WTC11 (cell line): ENCODE measurements around the gene CTDP1.

ENCODE experiments used
- USF2 ChIP-seq: sonication (generic); formaldehyde crosslinking; IDR thresholded peaks from 2 replicates; pipeline ENCODE4 v1.8.1; 2023; ENCODE audit warnings: mild to moderate bottlenecking, missing genetic modification reagents, moderate library complexity
- TF ChIP-seq, protein P1 (sequence below): sonication (generic); formaldehyde crosslinking; IDR thresholded peaks from 2 replicates; pipeline ENCODE4 v1.8.1; 2023; ENCODE audit warnings: mild to moderate bottlenecking, moderate library complexity, missing genetic modification reagents
- TF ChIP-seq, protein P2 (sequence below): fragments of 200-600 bp; IDR thresholded peaks from 2 replicates; pipeline ENCODE4 v1.8.0; 2022; ENCODE audit warnings: antibody characterized with exemption
- TF ChIP-seq, protein P3 (sequence below): sonication (generic); formaldehyde crosslinking; IDR thresholded peaks from 2 replicates; pipeline ENCODE4 v1.8.1; 2023; ENCODE audit warnings: mild to moderate bottlenecking, missing genetic modification reagents, borderline replicate concordance

- TF ChIP-seq, protein P1, sequence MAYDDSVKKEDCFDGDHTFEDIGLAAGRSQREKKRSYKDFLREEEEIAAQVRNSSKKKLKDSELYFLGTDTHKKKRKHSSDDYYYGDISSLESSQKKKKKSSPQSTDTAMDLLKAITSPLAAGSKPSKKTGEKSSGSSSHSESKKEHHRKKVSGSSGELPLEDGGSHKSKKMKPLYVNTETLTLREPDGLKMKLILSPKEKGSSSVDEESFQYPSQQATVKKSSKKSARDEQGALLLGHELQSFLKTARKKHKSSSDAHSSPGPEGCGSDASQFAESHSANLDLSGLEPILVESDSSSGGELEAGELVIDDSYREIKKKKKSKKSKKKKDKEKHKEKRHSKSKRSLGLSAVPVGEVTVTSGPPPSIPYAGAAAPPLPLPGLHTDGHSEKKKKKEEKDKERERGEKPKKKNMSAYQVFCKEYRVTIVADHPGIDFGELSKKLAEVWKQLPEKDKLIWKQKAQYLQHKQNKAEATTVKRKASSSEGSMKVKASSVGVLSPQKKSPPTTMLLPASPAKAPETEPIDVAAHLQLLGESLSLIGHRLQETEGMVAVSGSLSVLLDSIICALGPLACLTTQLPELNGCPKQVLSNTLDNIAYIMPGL (CRISPR knock-in tag): no peak
- TF ChIP-seq USF2 (CRISPR knock-in tag): no peak
- TF ChIP-seq, protein P2, sequence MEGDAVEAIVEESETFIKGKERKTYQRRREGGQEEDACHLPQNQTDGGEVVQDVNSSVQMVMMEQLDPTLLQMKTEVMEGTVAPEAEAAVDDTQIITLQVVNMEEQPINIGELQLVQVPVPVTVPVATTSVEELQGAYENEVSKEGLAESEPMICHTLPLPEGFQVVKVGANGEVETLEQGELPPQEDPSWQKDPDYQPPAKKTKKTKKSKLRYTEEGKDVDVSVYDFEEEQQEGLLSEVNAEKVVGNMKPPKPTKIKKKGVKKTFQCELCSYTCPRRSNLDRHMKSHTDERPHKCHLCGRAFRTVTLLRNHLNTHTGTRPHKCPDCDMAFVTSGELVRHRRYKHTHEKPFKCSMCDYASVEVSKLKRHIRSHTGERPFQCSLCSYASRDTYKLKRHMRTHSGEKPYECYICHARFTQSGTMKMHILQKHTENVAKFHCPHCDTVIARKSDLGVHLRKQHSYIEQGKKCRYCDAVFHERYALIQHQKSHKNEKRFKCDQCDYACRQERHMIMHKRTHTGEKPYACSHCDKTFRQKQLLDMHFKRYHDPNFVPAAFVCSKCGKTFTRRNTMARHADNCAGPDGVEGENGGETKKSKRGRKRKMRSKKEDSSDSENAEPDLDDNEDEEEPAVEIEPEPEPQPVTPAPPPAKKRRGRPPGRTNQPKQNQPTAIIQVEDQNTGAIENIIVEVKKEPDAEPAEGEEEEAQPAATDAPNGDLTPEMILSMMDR: no peak
- TF ChIP-seq, protein P3, sequence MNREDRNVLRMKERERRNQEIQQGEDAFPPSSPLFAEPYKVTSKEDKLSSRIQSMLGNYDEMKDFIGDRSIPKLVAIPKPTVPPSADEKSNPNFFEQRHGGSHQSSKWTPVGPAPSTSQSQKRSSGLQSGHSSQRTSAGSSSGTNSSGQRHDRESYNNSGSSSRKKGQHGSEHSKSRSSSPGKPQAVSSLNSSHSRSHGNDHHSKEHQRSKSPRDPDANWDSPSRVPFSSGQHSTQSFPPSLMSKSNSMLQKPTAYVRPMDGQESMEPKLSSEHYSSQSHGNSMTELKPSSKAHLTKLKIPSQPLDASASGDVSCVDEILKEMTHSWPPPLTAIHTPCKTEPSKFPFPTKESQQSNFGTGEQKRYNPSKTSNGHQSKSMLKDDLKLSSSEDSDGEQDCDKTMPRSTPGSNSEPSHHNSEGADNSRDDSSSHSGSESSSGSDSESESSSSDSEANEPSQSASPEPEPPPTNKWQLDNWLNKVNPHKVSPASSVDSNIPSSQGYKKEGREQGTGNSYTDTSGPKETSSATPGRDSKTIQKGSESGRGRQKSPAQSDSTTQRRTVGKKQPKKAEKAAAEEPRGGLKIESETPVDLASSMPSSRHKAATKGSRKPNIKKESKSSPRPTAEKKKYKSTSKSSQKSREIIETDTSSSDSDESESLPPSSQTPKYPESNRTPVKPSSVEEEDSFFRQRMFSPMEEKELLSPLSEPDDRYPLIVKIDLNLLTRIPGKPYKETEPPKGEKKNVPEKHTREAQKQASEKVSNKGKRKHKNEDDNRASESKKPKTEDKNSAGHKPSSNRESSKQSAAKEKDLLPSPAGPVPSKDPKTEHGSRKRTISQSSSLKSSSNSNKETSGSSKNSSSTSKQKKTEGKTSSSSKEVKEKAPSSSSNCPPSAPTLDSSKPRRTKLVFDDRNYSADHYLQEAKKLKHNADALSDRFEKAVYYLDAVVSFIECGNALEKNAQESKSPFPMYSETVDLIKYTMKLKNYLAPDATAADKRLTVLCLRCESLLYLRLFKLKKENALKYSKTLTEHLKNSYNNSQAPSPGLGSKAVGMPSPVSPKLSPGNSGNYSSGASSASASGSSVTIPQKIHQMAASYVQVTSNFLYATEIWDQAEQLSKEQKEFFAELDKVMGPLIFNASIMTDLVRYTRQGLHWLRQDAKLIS: no peak
Measured at GRCh38 chr18:79694895-79695213, 15.3 kb downstream of the CTDP1 start.
